Activated naive CD8-positive, alpha-beta T cell treated with anti-CD3 and anti-CD28 coated beads for 36 hours (primary cell): ENCODE results near the gene CERS6. TPM values are rescaled to one million over a fixed set of nuclear protein-coding genes. Genes with fewer than 3 reads are reported as not detected.

Source experiments
- DNase-seq: peaks from one replicate; pipeline ENCODE4 v3.0.0; 2021
- H3K27ac Mint-ChIP-seq: one replicate; pipeline ENCODE4 v1.8.0; 2022; ENCODE audit warnings: mild to moderate bottlenecking, moderate library complexity, mixed read lengths
- H3K27me3 Mint-ChIP-seq: one replicate; pipeline ENCODE4 v1.8.0; 2022; ENCODE audit warnings: mild to moderate bottlenecking, mixed read lengths
- H3K36me3 Mint-ChIP-seq: one replicate; pipeline ENCODE4 v1.8.0; 2021; ENCODE audit warnings: mild to moderate bottlenecking, mixed read lengths
- H3K4me1 Mint-ChIP-seq: one replicate; pipeline ENCODE4 v1.8.0; 2021; ENCODE audit warnings: mixed read lengths
- H3K4me3 Mint-ChIP-seq: one replicate; pipeline ENCODE4 v1.8.0; 2022; ENCODE audit warnings: mild to moderate bottlenecking, moderate library complexity, mixed read lengths
- H3K9me3 Mint-ChIP-seq: one replicate; pipeline ENCODE4 v1.8.0; 2022; ENCODE audit warnings: mixed read lengths
- total RNA-seq, 2 experiments: library from RNA; stranded (reverse); gene quantifications; one replicate each; pipeline ENCODE4 v1.2.3, GENCODE V29; 2021

Gene CERS6
- total RNA-seq, 2 experiments from 2014 or later = 20.6 to 21.3 TPM

DNA sequence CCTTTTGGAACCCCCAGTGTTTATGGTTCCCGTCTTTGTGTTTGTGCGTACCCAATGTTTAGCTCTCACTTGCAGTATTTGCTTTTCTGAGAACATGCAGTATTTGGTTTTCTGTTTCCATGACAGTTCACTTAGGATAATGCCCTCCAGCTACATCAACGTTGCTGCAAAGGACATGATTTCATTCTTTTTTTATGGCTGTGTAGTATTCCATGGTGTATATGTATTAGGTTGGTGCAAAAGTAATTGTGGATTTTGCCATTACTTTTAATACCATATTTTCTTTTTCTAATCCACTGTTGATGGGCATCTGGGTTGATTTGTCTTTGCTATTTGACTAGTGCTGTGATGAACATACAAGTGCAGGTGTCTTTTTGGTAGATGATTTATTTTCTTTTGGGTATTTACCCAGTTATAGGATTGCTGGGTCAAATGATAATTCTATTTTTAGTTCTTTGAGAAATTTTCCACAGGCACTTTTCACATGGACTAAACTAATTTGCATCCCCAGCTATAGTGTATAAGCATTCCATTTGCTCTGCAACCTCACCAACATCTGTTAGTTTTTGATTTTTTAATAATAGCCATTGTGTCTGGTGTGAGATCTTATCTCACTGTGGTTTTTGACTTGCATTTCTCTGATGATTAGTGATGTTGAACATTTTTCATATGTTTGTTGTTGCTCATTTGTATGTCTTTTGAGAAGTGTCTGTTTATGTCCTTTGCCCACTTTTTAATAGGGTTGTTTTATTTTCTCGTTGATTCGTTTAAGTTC lies 63.6 kb downstream of the CERS6 start:
- H3K9me3 Mint-ChIP-seq = no peaks in the 10 kb centered on the region
- no peaks in the 10 kb centered on the region for H3K27me3 Mint-ChIP-seq
- peaks cover 52% of the 10 kb centered on the region for H3K4me1 Mint-ChIP-seq
- no peak for DNase-seq
- peaks cover 6% of the 10 kb centered on the region for H3K36me3 Mint-ChIP-seq
- no peak overlapping the region for H3K4me3 Mint-ChIP-seq
- H3K27ac Mint-ChIP-seq = no peak overlapping the region

- Mint-ChIP-seq H3K27ac (no peak overlapping the region), H3K4me1 (peaks cover 47% of the 10 kb centered on the region), H3K36me3 (peaks cover 2% of the 10 kb centered on the region), H3K9me3 (no peaks in the 10 kb centered on the region), H3K4me3 (no peak overlapping the region), H3K27me3 (no peaks in the 10 kb centered on the region)
- no peak for DNase-seq
Observed at GRCh38 chr2:168521053-168521741, 65.1 kb downstream of the CERS6 start.

DNA sequence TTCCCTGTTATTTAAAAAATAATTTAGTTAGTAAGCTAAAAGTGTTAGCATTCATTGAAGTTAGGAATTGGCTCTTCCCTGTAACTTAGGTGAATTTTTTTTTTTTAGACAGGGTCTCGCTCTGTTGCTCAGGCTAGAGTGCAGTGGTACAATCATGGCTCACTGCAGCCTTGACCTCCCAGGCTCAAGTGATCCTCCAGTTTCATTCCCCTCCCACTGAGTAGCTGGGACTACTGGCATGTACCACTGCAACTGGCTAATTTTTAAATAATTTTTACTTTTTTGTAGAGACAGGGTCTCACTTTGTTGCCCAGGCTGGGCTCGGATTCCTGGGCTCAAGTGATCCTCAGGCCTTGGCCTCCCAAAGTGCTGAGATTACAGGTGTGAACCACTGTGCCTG lies 66.4 kb downstream of the CERS6 start:
- Mint-ChIP-seq H3K4me1 (peaks cover 46% of the 10 kb centered on the region), H3K36me3 (peaks cover 8% of the 10 kb centered on the region), H3K27me3 (no peaks in the 10 kb centered on the region), H3K4me3 (no peak overlapping the region), H3K9me3 (no peaks in the 10 kb centered on the region), H3K27ac (no peak overlapping the region)
- no peak for DNase-seq

DNA sequence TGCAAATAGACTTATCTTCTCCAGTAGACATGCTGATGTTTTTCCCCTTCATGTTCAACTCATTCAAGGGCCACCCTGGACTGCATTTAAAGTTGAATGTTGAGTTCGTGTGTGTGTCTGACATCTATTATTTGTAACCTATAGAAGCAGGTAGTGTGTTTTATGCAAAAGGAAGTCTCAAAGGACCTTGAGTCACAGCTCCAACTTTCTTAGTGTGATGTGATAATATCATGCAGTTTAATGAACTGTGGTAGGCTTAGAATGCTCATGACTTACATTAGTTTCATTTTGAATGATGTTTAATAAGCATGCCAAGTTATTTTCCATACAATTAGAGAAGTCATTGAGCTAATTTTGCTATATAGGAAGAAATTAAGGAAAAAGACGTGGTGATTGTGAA lies 67.9 kb downstream of the CERS6 start:
- Mint-ChIP-seq H3K4me3 (no peak overlapping the region), H3K9me3 (no peaks in the 10 kb centered on the region), H3K36me3 (peaks cover 10% of the 10 kb centered on the region), H3K27me3 (no peaks in the 10 kb centered on the region), H3K27ac (no peak overlapping the region), H3K4me1 (peaks cover 47% of the 10 kb centered on the region)
- DNase-seq = no peak

- Mint-ChIP-seq H3K4me3 (no peak overlapping the region), H3K27ac (no peak overlapping the region), H3K9me3 (no peaks in the 10 kb centered on the region), H3K27me3 (no peaks in the 10 kb centered on the region), H3K4me1 (peaks cover 53% of the 10 kb centered on the region), H3K36me3 (peaks cover 10% of the 10 kb centered on the region)
- no peak for DNase-seq
Observed at GRCh38 chr2:168525020-168525419, 68.9 kb downstream of the CERS6 start.

GRCh38 chr2:168525716-168526446 lies 69.8 kb downstream of the CERS6 start:
- H3K4me3 Mint-ChIP-seq = no peak overlapping the region

GRCh38 chr2:168526641-168527040 lies 70.6 kb downstream of the CERS6 start:
- Mint-ChIP-seq H3K4me1 (peaks cover 51% of the 10 kb centered on the region), H3K9me3 (no peaks in the 10 kb centered on the region), H3K27ac (no peak overlapping the region), H3K36me3 (peaks cover 8% of the 10 kb centered on the region), H3K4me3 (no peak overlapping the region), H3K27me3 (no peaks in the 10 kb centered on the region)
- DNase-seq = no peak

More at GRCh38 chr2:168525716-168526446, 69.8 kb downstream of the CERS6 start:
- DNase-seq = no peak
- Mint-ChIP-seq H3K9me3 (no peaks in the 10 kb centered on the region), H3K27me3 (no peaks in the 10 kb centered on the region), H3K27ac (no peak overlapping the region), H3K4me1 (peaks cover 52% of the 10 kb centered on the region), H3K36me3 (peaks cover 8% of the 10 kb centered on the region)

GRCh38 chr2:168528016-168528415 lies 71.9 kb downstream of the CERS6 start:
- H3K4me1 Mint-ChIP-seq = peaks cover 50% of the 10 kb centered on the region

DNA sequence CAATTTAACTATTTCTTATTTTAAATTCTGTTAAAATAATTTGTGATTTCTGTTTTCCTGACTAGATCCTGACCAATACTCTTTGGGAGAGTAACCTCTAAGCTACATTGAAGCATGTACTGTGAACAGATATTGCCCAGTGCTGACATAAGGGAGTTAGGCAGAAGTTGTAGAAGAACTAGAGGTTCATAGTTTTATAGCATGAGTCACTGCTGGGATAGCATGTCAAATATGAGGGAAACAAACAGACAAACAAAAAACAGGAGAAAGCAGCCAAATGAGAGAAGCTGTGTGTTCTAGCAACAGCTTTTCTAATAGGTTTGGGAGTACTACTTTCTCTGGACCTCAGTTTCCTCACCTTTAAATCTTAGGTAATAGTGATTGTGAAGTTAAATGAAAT lies 72.4 kb downstream of the CERS6 start:
- Mint-ChIP-seq H3K27ac (no peak overlapping the region), H3K4me1 (peaks cover 51% of the 10 kb centered on the region), H3K36me3 (peaks cover 12% of the 10 kb centered on the region), H3K9me3 (peaks cover 3% of the 10 kb centered on the region), H3K4me3 (no peak overlapping the region), H3K27me3 (no peaks in the 10 kb centered on the region)
- no peak for DNase-seq

More at GRCh38 chr2:168528016-168528415, 71.9 kb downstream of the CERS6 start:
- Mint-ChIP-seq H3K4me3 (no peak overlapping the region), H3K9me3 (peaks cover under 1% of the 10 kb centered on the region), H3K27me3 (no peaks in the 10 kb centered on the region), H3K36me3 (peaks cover 10% of the 10 kb centered on the region), H3K27ac (no peak overlapping the region)
- no peak for DNase-seq

- H3K9me3 Mint-ChIP-seq = peaks cover 5% of the 10 kb centered on the region
- H3K4me3 Mint-ChIP-seq = no peak overlapping the region
- H3K27ac Mint-ChIP-seq = no peak overlapping the region
- H3K4me1 Mint-ChIP-seq = peaks cover 44% of the 10 kb centered on the region
- no peaks in the 10 kb centered on the region for H3K27me3 Mint-ChIP-seq
- DNase-seq = no peak
- peaks cover 14% of the 10 kb centered on the region for H3K36me3 Mint-ChIP-seq
Observed at GRCh38 chr2:168529054-168529833, 73.2 kb downstream of the CERS6 start.

DNA sequence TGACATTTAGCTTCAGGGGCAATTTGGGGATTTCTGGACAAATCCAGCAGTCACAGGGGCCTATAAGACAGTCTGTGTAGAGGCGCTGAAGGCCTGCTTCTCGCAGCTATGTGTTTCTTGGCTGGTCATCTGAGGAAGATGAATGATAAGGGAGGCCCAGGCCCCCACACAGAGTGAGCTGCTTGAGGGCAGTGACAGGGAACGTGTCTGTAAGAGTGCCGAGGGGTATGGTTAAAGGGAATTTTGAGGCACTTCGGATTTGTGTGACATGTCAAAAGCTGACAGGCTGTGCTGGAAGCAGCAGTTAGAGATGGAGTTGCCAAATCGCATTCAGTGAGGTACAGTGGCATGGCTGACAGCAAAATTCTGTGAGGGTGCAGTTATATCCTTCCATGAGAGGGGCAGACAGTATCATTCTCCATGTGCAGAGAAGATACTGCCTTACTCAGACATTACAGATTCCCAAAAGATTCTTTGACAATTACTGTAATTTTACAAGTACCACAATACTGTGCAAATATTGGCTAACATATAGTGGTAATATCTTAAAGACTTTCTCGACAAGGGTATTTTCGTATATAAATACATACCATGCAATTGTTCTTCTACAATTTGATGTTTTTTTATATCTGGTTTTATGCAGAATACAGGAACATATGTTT lies 74.0 kb downstream of the CERS6 start:
- peaks cover 41% of the 10 kb centered on the region for H3K4me1 Mint-ChIP-seq

DNA sequence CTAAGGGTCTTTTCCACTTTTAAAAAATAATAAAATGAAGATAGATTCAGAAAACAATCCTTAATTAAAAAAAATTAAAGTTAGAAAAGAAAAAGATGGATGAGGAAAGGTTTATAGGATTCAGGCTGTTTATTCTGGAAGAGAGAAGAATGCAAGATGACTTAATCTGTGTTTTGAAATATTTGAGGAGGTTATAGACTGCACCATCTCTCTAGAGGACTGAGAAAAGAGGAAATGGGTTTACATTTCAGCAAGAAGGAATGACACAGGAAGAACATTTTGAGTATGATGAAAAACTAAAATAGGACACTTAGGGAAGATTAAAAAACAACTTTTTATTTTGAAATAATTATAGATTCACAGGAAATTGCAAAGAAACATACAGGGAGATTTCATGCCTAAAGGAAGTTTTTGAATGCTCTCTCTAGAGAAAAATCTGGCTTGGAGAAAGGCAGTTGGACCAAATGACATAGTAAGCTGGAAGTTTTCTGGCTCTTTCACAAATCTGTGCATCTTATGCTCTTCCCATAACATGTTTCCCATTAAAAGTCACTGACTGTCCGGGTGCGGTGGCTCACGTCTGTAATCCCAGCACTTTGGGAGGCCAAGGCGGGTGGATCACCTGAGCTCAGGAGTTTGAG lies 75.0 kb downstream of the CERS6 start:
- peaks cover 24% of the 10 kb centered on the region for H3K36me3 Mint-ChIP-seq
- no peaks in the 10 kb centered on the region for H3K27me3 Mint-ChIP-seq
- H3K9me3 Mint-ChIP-seq = peaks cover 7% of the 10 kb centered on the region
- no peak overlapping the region for H3K27ac Mint-ChIP-seq
- no peak overlapping the region for H3K4me3 Mint-ChIP-seq
- DNase-seq = no peak
- H3K4me1 Mint-ChIP-seq = peaks cover 41% of the 10 kb centered on the region

More for the DNA sequence above, 74.0 kb downstream of the CERS6 start:
- Mint-ChIP-seq H3K9me3 (peaks cover 5% of the 10 kb centered on the region), H3K4me3 (no peak overlapping the region), H3K27ac (no peak overlapping the region), H3K36me3 (peaks cover 18% of the 10 kb centered on the region), H3K27me3 (no peaks in the 10 kb centered on the region)
- no peak for DNase-seq

DNA sequence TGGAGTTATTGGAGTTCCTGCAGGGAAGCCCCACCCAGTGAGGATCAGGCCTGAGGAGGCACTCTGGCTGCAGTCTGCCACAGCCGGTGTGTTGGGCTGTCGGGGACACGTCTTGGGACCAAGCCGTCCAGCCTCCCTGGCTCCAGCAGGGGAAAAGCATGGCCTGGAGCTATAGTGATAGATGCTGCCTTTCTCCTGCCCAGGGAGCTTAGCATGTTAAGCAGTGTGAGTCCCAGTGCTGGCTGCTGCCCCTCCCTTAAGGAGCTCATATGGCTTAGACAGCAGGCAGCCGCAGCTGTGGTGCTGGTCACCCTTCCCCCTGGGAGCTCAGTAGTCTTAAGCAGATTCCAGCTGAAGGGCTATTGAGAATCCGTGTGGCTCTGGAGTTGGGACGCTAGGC lies 78.9 kb downstream of the CERS6 start:
- Mint-ChIP-seq H3K4me1 (peaks cover 44% of the 10 kb centered on the region), H3K4me3 (no peak overlapping the region), H3K9me3 (peaks cover 25% of the 10 kb centered on the region), H3K27ac (no peak overlapping the region), H3K36me3 (peaks cover 28% of the 10 kb centered on the region), H3K27me3 (no peaks in the 10 kb centered on the region)
- no peak for DNase-seq
